Upper lobe of left lung (tissue), 6 donors: ENCODE data around the gene OR56A3. TPM values are rescaled to one million over a fixed set of nuclear protein-coding genes. Genes with fewer than 3 reads are reported as not detected.

ENCODE experiments used
- total RNA-seq, 6 donors: library from RNA; depleted of rRNA in 4 of 6; stranded (reverse); fragments of >200 nt in 4 of 6; gene quantifications; one replicate each; pipeline versions ENCODE4 v1.1.0 to v1.2.1, GENCODE V29; 2016 to 2021
- donor health status: DM: no; HTN: no; CAD: no; lungs with moderate emphysema.
- donor health status: DM: no; HTN: yes; CAD: no; lungs with severe emphysema.

OR56A3 gene
- total RNA-seq, 6 donors from 2014 or later = not detected

Other genes starting within 250 kb of the OR56A3 start
- gene OR56B1, start 205.8 kb upstream of the OR56A3 start, total RNA-seq = 1 to 10 TPM in 1 of 6 donors, under 1 TPM in 1, not detected in 4; 0.30 to 1.0 TPM
- gene OR52N4, start 188.0 kb upstream of the OR56A3 start, total RNA-seq = 1 to 10 TPM in 1 of 6 donors, under 1 TPM in 3, not detected in 2; 0.20 to 1.9 (median 0.72) TPM
- not detected for gene OR52N5, start 158.9 kb upstream of the OR56A3 start, total RNA-seq
- gene OR52N1, start 151.0 kb upstream of the OR56A3 start, total RNA-seq = under 1 TPM in 1 of 6 donors, not detected in 5; 0.20 TPM
- gene OR52N2, start 133.3 kb upstream of the OR56A3 start, total RNA-seq = not detected
- not detected for gene OR52E6, start 100.4 kb upstream of the OR56A3 start, total RNA-seq
- not detected for gene OR52E8, start 84.6 kb upstream of the OR56A3 start, total RNA-seq
- not detected for gene OR52E4, start 61.6 kb upstream of the OR56A3 start, total RNA-seq
- not detected for gene OR52E5, start 49.0 kb upstream of the OR56A3 start, total RNA-seq
- gene OR56A5, start 26.2 kb downstream of the OR56A3 start, total RNA-seq = not detected
- gene OR52L1, start 44.7 kb downstream of the OR56A3 start, total RNA-seq = not detected
- not detected for gene OR56A4, start 64.7 kb downstream of the OR56A3 start, total RNA-seq
- under 1 TPM in 1 of 6 donors, not detected in 5; 0.15 TPM for gene OR56A1, start 88.5 kb downstream of the OR56A3 start, total RNA-seq
- gene OR56B4, start 165.4 kb downstream of the OR56A3 start, total RNA-seq = not detected
- gene OR52B2, start 228.1 kb downstream of the OR56A3 start, total RNA-seq = under 1 TPM in 1 of 6 donors, not detected in 5; 0.40 TPM